ENCODE data around the gene SLC9A9.
A peak's percentile ranks its signal among the peaks of the same experiment; 100 is the strongest.

Gene SLC9A9

DNA sequence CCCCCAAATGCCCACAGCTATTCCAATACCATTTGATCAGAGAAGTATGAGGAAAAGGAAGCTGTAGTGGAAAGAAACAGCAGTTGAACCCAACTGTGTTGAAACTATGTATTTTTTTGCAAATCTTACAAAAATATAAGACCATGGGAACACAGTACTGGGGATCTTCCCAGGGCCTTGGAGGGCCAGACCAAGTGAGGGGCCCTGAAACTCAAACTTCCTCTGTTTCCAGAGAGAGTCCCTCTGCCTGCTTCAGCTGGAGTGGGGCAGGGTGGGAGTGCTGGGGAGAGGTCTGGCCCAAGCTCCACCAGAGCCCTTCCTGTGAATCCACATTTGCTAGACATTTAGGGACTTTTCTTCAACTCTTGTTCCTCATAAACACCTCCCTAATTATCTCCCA lies 464.8 kb downstream of the SLC9A9 start:
- DNase-seq (ENCODE audit: low read depth), result no peak
- TF ChIP-seq, protein P1, sequence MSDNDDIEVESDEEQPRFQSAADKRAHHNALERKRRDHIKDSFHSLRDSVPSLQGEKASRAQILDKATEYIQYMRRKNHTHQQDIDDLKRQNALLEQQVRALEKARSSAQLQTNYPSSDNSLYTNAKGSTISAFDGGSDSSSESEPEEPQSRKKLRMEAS (IDR thresholded peaks at IDR 0.05; ENCODE audit: low read depth, low read length), result no peak
- TF ChIP-seq MYC (IDR thresholded peaks at IDR 0.05; ENCODE audit: low read depth, low read length), result no peak
- TF ChIP-seq, protein P2, sequence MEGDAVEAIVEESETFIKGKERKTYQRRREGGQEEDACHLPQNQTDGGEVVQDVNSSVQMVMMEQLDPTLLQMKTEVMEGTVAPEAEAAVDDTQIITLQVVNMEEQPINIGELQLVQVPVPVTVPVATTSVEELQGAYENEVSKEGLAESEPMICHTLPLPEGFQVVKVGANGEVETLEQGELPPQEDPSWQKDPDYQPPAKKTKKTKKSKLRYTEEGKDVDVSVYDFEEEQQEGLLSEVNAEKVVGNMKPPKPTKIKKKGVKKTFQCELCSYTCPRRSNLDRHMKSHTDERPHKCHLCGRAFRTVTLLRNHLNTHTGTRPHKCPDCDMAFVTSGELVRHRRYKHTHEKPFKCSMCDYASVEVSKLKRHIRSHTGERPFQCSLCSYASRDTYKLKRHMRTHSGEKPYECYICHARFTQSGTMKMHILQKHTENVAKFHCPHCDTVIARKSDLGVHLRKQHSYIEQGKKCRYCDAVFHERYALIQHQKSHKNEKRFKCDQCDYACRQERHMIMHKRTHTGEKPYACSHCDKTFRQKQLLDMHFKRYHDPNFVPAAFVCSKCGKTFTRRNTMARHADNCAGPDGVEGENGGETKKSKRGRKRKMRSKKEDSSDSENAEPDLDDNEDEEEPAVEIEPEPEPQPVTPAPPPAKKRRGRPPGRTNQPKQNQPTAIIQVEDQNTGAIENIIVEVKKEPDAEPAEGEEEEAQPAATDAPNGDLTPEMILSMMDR (IDR thresholded peaks at IDR 0.05; ENCODE audit: low read depth, low read length), result no peak
- no peak for TF ChIP-seq POLR2A (IDR thresholded peaks at IDR 0.05; ENCODE audit: extremely low read depth, insufficient read length)
- H3K4me3 ChIP-seq (ENCODE audit: low read depth, low read length), result no peak overlapping the region

DNA sequence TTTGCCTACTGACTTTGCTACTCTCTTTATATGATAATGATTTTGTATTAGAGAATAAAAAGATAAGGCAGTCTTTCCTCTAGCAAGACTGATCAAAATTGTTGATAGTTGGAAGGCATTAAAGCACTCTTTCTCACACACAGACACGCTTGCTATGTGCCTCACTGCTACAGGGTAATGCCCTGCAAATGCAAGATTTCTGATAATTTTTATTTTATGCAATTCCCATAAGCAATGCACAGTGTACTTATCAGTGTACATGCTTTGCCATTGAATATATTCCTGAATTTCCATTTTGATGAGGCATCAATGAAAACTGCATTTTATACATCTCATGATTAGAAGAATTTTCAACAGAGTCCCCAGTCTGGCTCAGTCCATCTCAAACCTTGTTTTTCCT lies 465.5 kb downstream of the SLC9A9 start:
- DNase-seq (ENCODE audit: low read depth), result no peak
- TF ChIP-seq, protein P1 (IDR thresholded peaks at IDR 0.05; ENCODE audit: low read depth, low read length), result no peak
- no peak for TF ChIP-seq MYC (IDR thresholded peaks at IDR 0.05; ENCODE audit: low read depth, low read length)
- TF ChIP-seq POLR2A (IDR thresholded peaks at IDR 0.05; ENCODE audit: extremely low read depth, insufficient read length), result no peak
- TF ChIP-seq, protein P2 (IDR thresholded peaks at IDR 0.05; ENCODE audit: low read depth, low read length), result no peak
- H3K4me3 ChIP-seq (ENCODE audit: low read depth, low read length), result no peak overlapping the region

GRCh38 chr3:143380449-143380848 lies 467.8 kb downstream of the SLC9A9 start:
- TF ChIP-seq MYC (IDR thresholded peaks at IDR 0.05; ENCODE audit: low read depth, low read length), result no peak
- no peak for DNase-seq (ENCODE audit: low read depth)
- no peak overlapping the region for H3K4me3 ChIP-seq (ENCODE audit: low read depth, low read length)

- H3K4me3 ChIP-seq (ENCODE audit: low read depth, low read length), result no peak overlapping the region
- DNase-seq (ENCODE audit: low read depth), result no peak
- TF ChIP-seq, protein P1 (IDR thresholded peaks at IDR 0.05; ENCODE audit: low read depth, low read length), result no peak
- TF ChIP-seq MYC (IDR thresholded peaks at IDR 0.05; ENCODE audit: low read depth, low read length), result no peak
- TF ChIP-seq POLR2A (IDR thresholded peaks at IDR 0.05; ENCODE audit: extremely low read depth, insufficient read length), result no peak
- TF ChIP-seq, protein P2 (IDR thresholded peaks at IDR 0.05; ENCODE audit: low read depth, low read length), result no peak
Measured at GRCh38 chr3:143375698-143376097, 472.6 kb downstream of the SLC9A9 start.

DNA sequence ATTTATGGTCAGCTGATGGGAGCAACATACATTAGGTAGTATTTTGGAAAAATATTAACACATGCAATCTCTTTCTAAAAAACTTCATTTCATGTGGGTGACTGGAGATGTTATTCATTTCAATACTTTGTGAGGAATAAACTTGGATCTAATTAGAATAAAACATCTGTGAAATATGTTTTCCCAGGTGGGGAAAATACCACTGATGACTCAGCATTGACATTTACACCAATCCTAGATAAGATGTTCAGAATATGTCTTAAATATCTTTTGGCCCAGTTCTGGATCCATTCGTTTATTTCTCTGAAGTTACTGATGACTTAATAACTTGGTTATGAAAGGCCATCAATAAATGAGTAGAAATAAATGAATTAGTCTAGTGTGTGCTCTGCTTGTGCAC lies 481.1 kb downstream of the SLC9A9 start:
- TF ChIP-seq, protein P1 (IDR thresholded peaks at IDR 0.05; ENCODE audit: low read depth, low read length), result no peak
- TF ChIP-seq, protein P2 (IDR thresholded peaks at IDR 0.05; ENCODE audit: low read depth, low read length), result no peak
- TF ChIP-seq MYC (IDR thresholded peaks at IDR 0.05; ENCODE audit: low read depth, low read length) (no peak), POLR2A (IDR thresholded peaks at IDR 0.05; ENCODE audit: extremely low read depth, insufficient read length) (no peak)
- no peak overlapping the region for H3K4me3 ChIP-seq (ENCODE audit: low read depth, low read length)
- DNase-seq (ENCODE audit: low read depth), result no peak

- peak; percentile 45 for DNase-seq (ENCODE audit: low read depth)
- H3K4me3 ChIP-seq (ENCODE audit: low read depth, low read length), result no peak overlapping the region
- TF ChIP-seq, protein P2 (IDR thresholded peaks at IDR 0.05; ENCODE audit: low read depth, low read length), result no peak
- TF ChIP-seq POLR2A (IDR thresholded peaks at IDR 0.05; ENCODE audit: extremely low read depth, insufficient read length) (no peak), MYC (IDR thresholded peaks at IDR 0.05; ENCODE audit: low read depth, low read length) (no peak)
- TF ChIP-seq, protein P1 (IDR thresholded peaks at IDR 0.05; ENCODE audit: low read depth, low read length), result no peak
Measured at GRCh38 chr3:143366672-143367071, 481.6 kb downstream of the SLC9A9 start.

Data from NB4 (cell line).